Suprapubic skin (tissue), 4 donors: ENCODE data around the gene ZNF689. TPM values are rescaled to one million over a fixed set of nuclear protein-coding genes. Genes with fewer than 3 reads are reported as not detected.

Experiments used
- DNase-seq, 2 donors: peaks; one replicate each; pipeline ENCODE4 v3.0.0-alpha.2; 2019; ENCODE audit warnings: low spot score in 2 of 2
- H3K27ac ChIP-seq: fragments of 200-600 bp; sonication (generic); one replicate; pipeline ENCODE4 v1.5.1; 2019
- H3K27me3 ChIP-seq: fragments of 200-600 bp; sonication (generic); one replicate; pipeline ENCODE4 v1.5.1; 2019
- H3K36me3 ChIP-seq: fragments of 200-600 bp; sonication (generic); one replicate; pipeline ENCODE4 v1.5.1; 2019
- H3K4me1 ChIP-seq: fragments of 200-600 bp; sonication (generic); one replicate; pipeline ENCODE4 v1.5.1; 2019
- H3K4me3 ChIP-seq: fragments of 200-600 bp; sonication (generic); one replicate; pipeline ENCODE4 v1.5.1; 2019; ENCODE audit warnings: mild to moderate bottlenecking
- H3K9me3 ChIP-seq: fragments of 200-600 bp; sonication (generic); one replicate; pipeline ENCODE4 v1.5.1; 2019
- CTCF ChIP-seq, 2 donors: fragments of 200-600 bp in 1 of 2; fragments of 450-650 bp in 1 of 2; sonication (generic) in 1 of 2; IDR thresholded peaks; one replicate each; pipeline ENCODE4 v1.5.1; 2016 to 2019; ENCODE audit warnings: antibody characterized with exemption in 2 of 2, mild to moderate bottlenecking in 1 of 2, moderate library complexity in 1 of 2
- EP300 ChIP-seq: sonication (generic); formaldehyde crosslinking; IDR thresholded peaks from one replicate; pipeline ENCODE4 v1.6.1; 2017; ENCODE audit warnings: antibody characterized with exemption
- POLR2A ChIP-seq, 2 donors: fragments of 450-650 bp; IDR thresholded peaks; one replicate each; pipeline ENCODE4 v1.6.1; 2017; ENCODE audit warnings: antibody characterized with exemption in 2 of 2, mild to moderate bottlenecking in 2 of 2, moderate library complexity in 2 of 2
- POLR2AphosphoS5 ChIP-seq, 3 donors: sonication (generic); formaldehyde crosslinking; IDR thresholded peaks; one replicate each; pipeline ENCODE4 v1.6.1; 2017; ENCODE audit warnings: antibody characterized with exemption in 3 of 3
- WGBS: methylation state at CpG from one replicate; pipeline ENCODE4 v1.1.5; 2018; 5-methylcytosine and 5-hydroxymethylcytosine counted together
- total RNA-seq, 4 donors: library from RNA; depleted of rRNA; stranded (reverse); fragments of >200 nt; gene quantifications; one replicate each; pipeline ENCODE4 v1.1.0, GENCODE V29; 2016

Gene ZNF689
- total RNA-seq, 4 donors from 2014 or later, result 5.3 to 11.2 (median 6.0) TPM

GRCh38 chr16:30558789-30559377, 51.3 kb downstream of the ZNF689 start:
- no peaks in the 10 kb centered on the region for H3K9me3 ChIP-seq
- H3K4me1 ChIP-seq, result peaks cover 38% of the 10 kb centered on the region
- TF ChIP-seq POLR2A (IDR thresholded peaks at IDR 0.05) (no peak), CTCF (IDR thresholded peaks at IDR 0.05) (no peak), EP300 (no peak), POLR2AphosphoS5 (IDR thresholded peaks at IDR 0.05) (no peak)
- peak overlapping the region; percentile 93 for H3K27ac ChIP-seq
- H3K4me3 ChIP-seq, result peak overlapping the region; percentile 96
- peaks cover 24% of the 10 kb centered on the region for H3K36me3 ChIP-seq
- no peaks in the 10 kb centered on the region for H3K27me3 ChIP-seq
- 78% methylated on average over 21 of the region's 21 CpGs for WGBS
- DNase-seq, result no peak

- no peak for TF ChIP-seq POLR2A (IDR thresholded peaks at IDR 0.05)
- peak in 2 of 3 donors; percentile 49 to 58 for TF ChIP-seq POLR2AphosphoS5 (IDR thresholded peaks at IDR 0.05)
- no peaks in the 10 kb centered on the region for H3K27me3 ChIP-seq
- peaks cover 26% of the 10 kb centered on the region for H3K36me3 ChIP-seq
- peaks cover 42% of the 10 kb centered on the region for H3K4me1 ChIP-seq
- no peaks in the 10 kb centered on the region for H3K9me3 ChIP-seq
- DNase-seq, result peak; percentile 99
- peak within 1 kb of the TSS; percentile 93 for H3K27ac ChIP-seq
- H3K4me3 ChIP-seq, result peak within 1 kb of the TSS; percentile 96
- 0% methylated on average over 9 of the region's 74 CpGs for WGBS
Measured at GRCh38 chr16:30557957-30558788, 52.0 kb downstream of the ZNF689 start, which contains the start of gene ZNF764. TSS of gene ZNF764 (minus strand) at chr16:30558374. CDS start at chr16:30558182, 192 bp downstream.

- WGBS, result no CpG with 5 or more reads among the region's 17 CpGs
- Histone ChIP-seq H3K27ac (peak overlapping the region; percentile 93), H3K36me3 (peaks cover 31% of the 10 kb centered on the region), H3K9me3 (no peaks in the 10 kb centered on the region), H3K27me3 (no peaks in the 10 kb centered on the region), H3K4me1 (peaks cover 44% of the 10 kb centered on the region), H3K4me3 (peak overlapping the region; percentile 96)
- no peak for DNase-seq
- TF ChIP-seq POLR2AphosphoS5 (IDR thresholded peaks at IDR 0.05), result no peak
- no peak for TF ChIP-seq POLR2A (IDR thresholded peaks at IDR 0.05)
- no peak for TF ChIP-seq EP300
Measured at GRCh38 chr16:30557707-30557956, 52.6 kb downstream of the ZNF689 start.

- Histone ChIP-seq H3K27me3 (no peaks in the 10 kb centered on the region), H3K27ac (no peak overlapping the region), H3K36me3 (peaks cover 31% of the 10 kb centered on the region), H3K4me3 (no peak overlapping the region), H3K4me1 (peaks cover 43% of the 10 kb centered on the region), H3K9me3 (no peaks in the 10 kb centered on the region)
- DNase-seq, result no peak
- WGBS, result 58% methylated on average over 6 of the region's 10 CpGs
- no peak for TF ChIP-seq EP300
- no peak for TF ChIP-seq POLR2A (IDR thresholded peaks at IDR 0.05)
- no peak for TF ChIP-seq CTCF (IDR thresholded peaks at IDR 0.05)
- no peak for TF ChIP-seq POLR2AphosphoS5 (IDR thresholded peaks at IDR 0.05)
Measured at GRCh38 chr16:30556125-30556473, 54.1 kb downstream of the ZNF689 start.

GRCh38 chr16:30555315-30556124, 54.7 kb downstream of the ZNF689 start:
- no peak for DNase-seq
- no peak overlapping the region for H3K4me3 ChIP-seq
- H3K27me3 ChIP-seq, result no peaks in the 10 kb centered on the region
- no peak for TF ChIP-seq CTCF (IDR thresholded peaks at IDR 0.05)
- H3K27ac ChIP-seq, result no peak overlapping the region
- peaks cover 38% of the 10 kb centered on the region for H3K4me1 ChIP-seq
- peaks cover 31% of the 10 kb centered on the region for H3K36me3 ChIP-seq
- no peaks in the 10 kb centered on the region for H3K9me3 ChIP-seq
- 96% methylated on average over 29 of the region's 69 CpGs for WGBS
